Hepatocyte (in vitro differentiated cells): Measurements from ENCODE around the gene FRMD3.

Source experiments
- CTCF ChIP-seq: fragments of 200-600 bp; sonication (generic); IDR thresholded peaks from 2 replicates; pipeline ENCODE4 v1.5.1; 2016; ENCODE audit warnings: antibody characterized with exemption, mild to moderate bottlenecking; ENCODE audit not compliant: poor library complexity
- EZH2 ChIP-seq: fragments of 200-600 bp; sonication (generic); IDR thresholded peaks from 2 replicates; pipeline ENCODE4 v1.6.1; 2016; ENCODE audit warnings: antibody characterized with exemption, mild to moderate bottlenecking, borderline replicate concordance
- EZH2phosphoT487 ChIP-seq: fragments of 200-600 bp; sonication (generic); IDR thresholded peaks from one replicate; pipeline ENCODE4 v1.6.1; 2018; ENCODE audit warnings: antibody characterized with exemption, mild to moderate bottlenecking, low read depth, moderate library complexity; ENCODE audit not compliant: unreplicated experiment, severe bottlenecking

DNA sequence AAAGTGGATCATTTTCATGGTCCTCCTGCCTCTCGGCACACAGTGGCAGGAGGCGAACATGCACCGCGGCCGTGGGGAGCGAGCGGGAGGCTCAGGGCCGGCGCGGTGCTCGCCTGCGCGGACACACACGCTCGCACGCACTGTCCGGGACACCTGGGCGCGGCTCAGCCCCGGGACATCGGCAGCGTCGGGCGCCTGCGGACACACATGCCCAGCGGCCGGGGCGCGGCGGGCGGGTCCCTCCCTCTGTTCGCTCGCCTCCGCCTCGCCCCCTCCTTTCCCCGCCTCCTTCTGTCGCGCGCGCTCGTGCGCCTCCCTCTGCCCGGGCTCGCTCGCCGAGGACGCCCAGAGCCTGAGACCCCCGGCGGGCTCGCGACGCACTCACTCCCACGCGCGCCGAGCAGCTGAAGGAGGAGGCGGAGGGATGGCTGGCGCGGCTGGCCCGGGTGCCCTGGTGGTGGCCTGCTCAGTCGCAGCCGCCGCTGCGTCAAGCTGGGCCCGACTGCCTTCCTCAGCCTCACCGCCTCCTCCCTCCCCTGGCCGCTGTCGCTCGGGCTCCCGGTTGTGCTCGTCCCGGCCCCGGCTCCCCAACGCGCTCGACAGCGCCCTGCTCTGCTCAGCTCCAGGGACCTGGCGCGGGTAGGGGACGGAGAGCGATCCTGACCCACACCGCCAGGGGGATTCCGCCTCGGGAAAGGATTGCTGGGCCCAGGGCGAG, at the start of gene FRMD3:
- no peak for TF ChIP-seq EZH2
- peak; percentile 64 for TF ChIP-seq CTCF
- TF ChIP-seq EZH2phosphoT487 = no peak
